Loucy (cell line): Measurements from ENCODE around the gene ENPP5.

ENCODE experiments used
- H2AFZ ChIP-seq: fragments of 200-600 bp; sonication (generic); 2 replicates; pipeline ENCODE4 v1.6.0; 2016; ENCODE audit warnings: antibody characterized with exemption, mild to moderate bottlenecking, low read length, moderate library complexity
- H3F3A ChIP-seq: fragments of 200-600 bp; 2 replicates; pipeline ENCODE4 v1.6.0; 2016; ENCODE audit warnings: antibody characterized with exemption, low read depth, mild to moderate bottlenecking
- H3K27me3 ChIP-seq: fragments of 200-600 bp; sonication (generic); 2 replicates; pipeline ENCODE4 v1.6.1; 2014; ENCODE audit warnings: low read length, mild to moderate bottlenecking; ENCODE audit not compliant: insufficient read depth, poor library complexity, severe bottlenecking
- H3K36me3 ChIP-seq: fragments of 200-600 bp; sonication (generic); 2 replicates; pipeline ENCODE4 v1.6.1; 2016; ENCODE audit warnings: low read length; ENCODE audit not compliant: insufficient read depth
- H3K4me1 ChIP-seq: fragments of 200-600 bp; sonication (generic); 2 replicates; pipeline ENCODE4 v1.5.1; 2014; ENCODE audit warnings: low read length, mild to moderate bottlenecking; ENCODE audit not compliant: insufficient read depth, poor library complexity, severe bottlenecking
- H3K4me2 ChIP-seq: fragments of 200-600 bp; sonication (generic); 2 replicates; pipeline ENCODE4 v1.6.0; 2014; ENCODE audit warnings: antibody characterized with exemption, low read length, low read depth, mild to moderate bottlenecking; ENCODE audit not compliant: poor library complexity, severe bottlenecking
- H3K4me3 ChIP-seq: fragments of 200-600 bp; sonication (generic); 2 replicates; pipeline ENCODE4 v1.5.1; 2014; ENCODE audit warnings: low read length, mild to moderate bottlenecking, mixed read lengths; ENCODE audit not compliant: poor library complexity, severe bottlenecking
- H3K79me2 ChIP-seq: fragments of 200-600 bp; sonication (generic); 2 replicates; pipeline ENCODE4 v1.6.1; 2014; ENCODE audit warnings: low read length; ENCODE audit not compliant: insufficient read depth
- H3K9ac ChIP-seq: fragments of 200-600 bp; sonication (generic); 2 replicates; pipeline ENCODE4 v1.6.0; 2014; ENCODE audit warnings: mild to moderate bottlenecking, low read depth, low read length, moderate library complexity; ENCODE audit not compliant: poor library complexity, severe bottlenecking
- H3K9me2 ChIP-seq: fragments of 200-600 bp; sonication (generic); replicated peaks from 2 replicates; pipeline ENCODE4 v1.6.1; 2016; ENCODE audit warnings: low read depth, low read length, mixed read lengths
- H3K9me3 ChIP-seq: fragments of 200-600 bp; sonication (generic); 2 replicates; pipeline ENCODE4 v1.6.1; 2014; ENCODE audit warnings: mild to moderate bottlenecking, antibody characterized with exemption, low read length, low read depth; ENCODE audit not compliant: insufficient read depth
- H4K20me1 ChIP-seq: fragments of 200-600 bp; sonication (generic); 2 replicates; pipeline ENCODE4 v1.6.0; 2014; ENCODE audit warnings: antibody characterized with exemption, low read length, mild to moderate bottlenecking; ENCODE audit not compliant: insufficient read depth, poor library complexity, severe bottlenecking
- EZH2phosphoT487 ChIP-seq: fragments of 200-600 bp; IDR thresholded peaks from 2 replicates; pipeline ENCODE4 v1.6.1; 2018; ENCODE audit warnings: antibody characterized with exemption, mild to moderate bottlenecking, moderate library complexity, borderline replicate concordance
- TF ChIP-seq, protein P1 (sequence below): fragments of 200-600 bp; sonication (generic); conservative IDR thresholded peaks from 2 replicates; pipeline ENCODE4 v1.5.1; 2014; ENCODE audit warnings: mild to moderate bottlenecking, antibody characterized with exemption, low read length

The ENPP5 gene

DNA sequence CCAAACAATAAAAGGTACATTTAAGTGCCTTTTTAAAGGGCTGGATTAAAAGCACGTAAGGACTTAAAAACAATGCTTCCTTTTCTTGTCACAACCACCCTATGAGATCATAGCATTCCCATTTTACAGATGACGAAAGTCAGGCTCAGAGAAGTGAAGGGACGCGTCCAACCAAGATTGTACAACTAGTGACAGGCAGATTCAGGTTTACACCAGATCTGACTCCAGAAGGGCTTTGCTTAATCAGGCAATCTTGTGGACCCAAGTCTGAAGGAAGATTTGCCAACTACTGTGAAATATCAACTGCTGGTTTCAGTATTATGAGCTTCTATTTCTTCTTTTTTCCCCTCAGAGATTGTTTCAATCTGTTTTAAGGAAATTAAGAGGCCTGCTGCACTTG lies 40.1 kb downstream of the ENPP5 start:
- no peaks in the 10 kb centered on the region for H3K9me2 ChIP-seq
- peak overlapping the region; percentile 91 for H3K4me3 ChIP-seq
- no peak for TF ChIP-seq EZH2phosphoT487
- TF ChIP-seq, protein P1, sequence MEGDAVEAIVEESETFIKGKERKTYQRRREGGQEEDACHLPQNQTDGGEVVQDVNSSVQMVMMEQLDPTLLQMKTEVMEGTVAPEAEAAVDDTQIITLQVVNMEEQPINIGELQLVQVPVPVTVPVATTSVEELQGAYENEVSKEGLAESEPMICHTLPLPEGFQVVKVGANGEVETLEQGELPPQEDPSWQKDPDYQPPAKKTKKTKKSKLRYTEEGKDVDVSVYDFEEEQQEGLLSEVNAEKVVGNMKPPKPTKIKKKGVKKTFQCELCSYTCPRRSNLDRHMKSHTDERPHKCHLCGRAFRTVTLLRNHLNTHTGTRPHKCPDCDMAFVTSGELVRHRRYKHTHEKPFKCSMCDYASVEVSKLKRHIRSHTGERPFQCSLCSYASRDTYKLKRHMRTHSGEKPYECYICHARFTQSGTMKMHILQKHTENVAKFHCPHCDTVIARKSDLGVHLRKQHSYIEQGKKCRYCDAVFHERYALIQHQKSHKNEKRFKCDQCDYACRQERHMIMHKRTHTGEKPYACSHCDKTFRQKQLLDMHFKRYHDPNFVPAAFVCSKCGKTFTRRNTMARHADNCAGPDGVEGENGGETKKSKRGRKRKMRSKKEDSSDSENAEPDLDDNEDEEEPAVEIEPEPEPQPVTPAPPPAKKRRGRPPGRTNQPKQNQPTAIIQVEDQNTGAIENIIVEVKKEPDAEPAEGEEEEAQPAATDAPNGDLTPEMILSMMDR = no peak

DNA sequence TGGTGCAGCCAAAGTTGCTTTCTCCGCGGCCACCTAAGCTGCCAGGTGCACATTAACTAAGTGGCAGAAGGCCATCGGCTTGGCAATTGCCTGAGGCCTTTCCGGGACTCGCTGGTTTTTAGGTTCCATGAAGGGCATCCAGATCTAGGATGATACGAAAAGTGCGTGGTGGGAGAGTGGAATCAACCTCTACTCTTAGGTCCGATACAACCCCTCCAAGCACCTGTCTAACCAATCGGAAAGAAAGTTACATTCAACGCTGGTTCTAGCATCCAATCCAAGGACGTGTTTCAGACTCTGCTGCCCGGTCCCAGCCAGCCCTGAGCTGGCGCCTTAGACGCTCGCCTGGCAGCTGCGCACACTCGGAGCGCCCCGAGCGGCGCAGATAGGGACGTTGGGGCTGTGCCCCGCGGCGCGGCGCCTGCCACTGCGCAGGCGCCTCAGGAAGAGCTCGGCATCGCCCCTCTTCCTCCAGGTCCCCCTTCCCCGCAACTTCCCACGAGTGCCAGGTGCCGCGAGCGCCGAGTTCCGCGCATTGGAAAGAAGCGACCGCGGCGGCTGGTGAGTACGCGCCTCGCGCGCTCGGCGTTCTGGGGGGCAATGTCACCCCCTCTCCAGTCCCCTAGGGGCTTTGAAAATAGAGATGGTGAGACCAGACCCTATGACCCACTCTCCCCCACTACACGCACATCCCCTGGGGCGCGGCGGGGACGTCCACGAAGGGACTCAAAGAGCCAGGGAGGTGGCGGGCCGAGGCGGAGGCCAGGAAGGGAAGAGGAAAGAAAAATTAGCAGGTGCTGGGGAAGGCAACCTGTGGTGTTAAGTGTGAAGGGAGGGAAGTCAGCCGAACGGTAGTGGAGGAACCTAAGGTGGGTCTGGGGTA lies 40.9 kb downstream of the ENPP5 start, which contains the start of gene ENPP4:
ENPP4 (plus strand) TSS at position 361 of the 883 bp plus-strand sequence. CDS start 9,595 bp downstream, outside the sequence.
- H3K4me3 ChIP-seq = peak within 1 kb of the TSS; percentile 91
- H3K9me3 ChIP-seq = no peaks in the 10 kb centered on the region
- no peak for TF ChIP-seq EZH2phosphoT487
- TF ChIP-seq, protein P1 = peak; percentile 20; the same call in 1 of the 2 replicates
- peak within 1 kb of the TSS; percentile 100 for H2AFZ ChIP-seq
- H3K4me2 ChIP-seq = peak within 1 kb of the TSS; percentile 81
- peaks cover 20% of the 10 kb centered on the region for H3K4me1 ChIP-seq
- H3K79me2 ChIP-seq = peaks cover 15% of the 10 kb centered on the region; the same call in 1 of the 2 replicates
- H3K9me2 ChIP-seq = no peaks in the 10 kb centered on the region
- no peaks in the 10 kb centered on the region for H3K36me3 ChIP-seq
- no peaks in the 10 kb centered on the region for H3K27me3 ChIP-seq
- H3F3A ChIP-seq = no peaks in the 10 kb centered on the region
- no peaks in the 10 kb centered on the region for H4K20me1 ChIP-seq
- H3K9ac ChIP-seq = peak within 1 kb of the TSS; percentile 86

More for the DNA sequence above, 40.1 kb downstream of the ENPP5 start:
- Histone ChIP-seq H3K36me3 (no peaks in the 10 kb centered on the region), H3K9ac (peak overlapping the region; percentile 86), H3K79me2 (peaks cover 23% of the 10 kb centered on the region), H3K4me2 (peak overlapping the region; percentile 81), H4K20me1 (no peaks in the 10 kb centered on the region), H3K27me3 (no peaks in the 10 kb centered on the region), H2AFZ (peak overlapping the region; percentile 100), H3K4me1 (peaks cover 20% of the 10 kb centered on the region), H3F3A (no peaks in the 10 kb centered on the region), H3K9me3 (no peaks in the 10 kb centered on the region)

DNA sequence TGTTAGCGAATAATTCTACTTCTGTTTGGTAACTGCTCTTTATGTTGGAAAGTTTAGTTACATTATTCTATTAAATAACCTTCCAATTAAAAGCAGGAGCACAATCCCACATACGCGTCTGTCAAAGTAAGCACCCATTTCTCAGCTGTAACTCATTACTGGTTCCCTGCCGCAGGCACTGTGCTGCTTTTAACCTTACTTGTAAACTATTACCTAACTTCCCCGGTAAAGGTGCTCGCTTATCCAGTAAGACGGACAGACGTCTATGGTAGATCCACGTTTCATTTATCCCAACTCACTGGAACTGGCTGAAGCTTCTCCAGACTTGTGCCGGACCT lies 41.5 kb downstream of the ENPP5 start:
- Histone ChIP-seq H3K27me3 (no peaks in the 10 kb centered on the region), H3K9me3 (no peaks in the 10 kb centered on the region), H3K9me2 (no peaks in the 10 kb centered on the region), H3K36me3 (no peaks in the 10 kb centered on the region), H2AFZ (peak overlapping the region; percentile 99), H3K79me2 (peaks cover 15% of the 10 kb centered on the region; the same call in 1 of the 2 replicates), H3K9ac (peak overlapping the region; percentile 71), H3F3A (no peaks in the 10 kb centered on the region), H4K20me1 (no peaks in the 10 kb centered on the region), H3K4me2 (peak overlapping the region; percentile 77), H3K4me1 (peaks cover 18% of the 10 kb centered on the region), H3K4me3 (peak overlapping the region; percentile 91)
- TF ChIP-seq EZH2phosphoT487 = no peak
- TF ChIP-seq, protein P1 = no peak
